Thymus (tissue), 11 donors: ENCODE results near the gene AKAP13. TPM values are rescaled to one million over a fixed set of nuclear protein-coding genes. Genes with fewer than 3 reads are reported as not detected.

Experiments used
- DNase-seq, 9 donors: peaks; one replicate each; pipeline ENCODE4 v3.0.0-alpha.2; 2013; ENCODE audit warnings: low spot score in 9 of 9, low read depth in 6 of 9, missing footprints in 1 of 9
- H3K27ac ChIP-seq, 2 donors: one replicate each; pipeline ENCODE4 v1.5.1; 2013; ENCODE audit warnings: control low read depth in 1 of 2, low read depth in 1 of 2, low read length in 1 of 2, mild to moderate bottlenecking in 1 of 2, moderate library complexity in 1 of 2
- H3K27me3 ChIP-seq, 2 donors: one replicate each; pipeline ENCODE4 v1.5.1; 2013; ENCODE audit warnings: low read length in 1 of 2; ENCODE audit not compliant: control insufficient read depth in 2 of 2, insufficient read depth in 1 of 2
- H3K36me3 ChIP-seq, 2 donors: one replicate each; pipeline ENCODE4 v1.5.1; 2013; ENCODE audit warnings: low read length in 1 of 2, mild to moderate bottlenecking in 1 of 2, moderate library complexity in 1 of 2; ENCODE audit not compliant: control insufficient read depth in 2 of 2, insufficient read depth in 2 of 2
- H3K4me1 ChIP-seq, 2 donors: one replicate each; pipeline ENCODE4 v1.5.1; 2013; ENCODE audit warnings: low read length in 2 of 2; ENCODE audit not compliant: control insufficient read depth in 2 of 2, insufficient read depth in 2 of 2
- H3K4me3 ChIP-seq, 2 donors: one replicate each; pipeline ENCODE4 v1.5.1; 2013; ENCODE audit warnings: low read length in 2 of 2, control low read depth in 1 of 2, mild to moderate bottlenecking in 1 of 2
- H3K9me3 ChIP-seq, 2 donors: one replicate each; pipeline ENCODE4 v1.5.1; 2013; ENCODE audit warnings: low read length in 1 of 2, mild to moderate bottlenecking in 1 of 2; ENCODE audit not compliant: control insufficient read depth in 2 of 2, insufficient read depth in 1 of 2
- WGBS: extraction: QIAGEN DNeasy Blood & Tissue Kit; methylation state at CpG from one replicate; pipeline ENCODE4 v1.1.7; 2013; 5-methylcytosine and 5-hydroxymethylcytosine counted together
- polyA plus RNA-seq: library from polyadenylated mRNA; stranded (reverse); fragments of 200-250 nt; gene quantifications from one replicate; pipeline ENCODE4 v1.2.3, GENCODE V29; 2013
- total RNA-seq: library from RNA; stranded (reverse); fragments of 120-200 nt; gene quantifications from one replicate; pipeline ENCODE4 v1.2.4, GENCODE V29; 2013
- donor health status: healthy.

AKAP13 gene
- total and polyA plus RNA-seq, 2 donors = 49.8 to 63.8 TPM

- no peak for DNase-seq
- no peak overlapping the region for H3K4me3 ChIP-seq
- H3K36me3 ChIP-seq = no peaks in the 10 kb centered on the region
- H3K27ac ChIP-seq = no peak overlapping the region
- H3K4me1 ChIP-seq = no peaks in the 10 kb centered on the region
- no peaks in the 10 kb centered on the region for H3K27me3 ChIP-seq
- WGBS = 45% methylated on average over 2 of the region's 2 CpGs
- no peaks in the 10 kb centered on the region for H3K9me3 ChIP-seq
These were observed 226.9 kb downstream of the AKAP13 start for GRCh38 chr15:85607141-85607806.

GRCh38 chr15:85607842-85608241 lies 227.4 kb downstream of the AKAP13 start:
- Histone ChIP-seq H3K4me3 (no peak overlapping the region), H3K27ac (no peak overlapping the region), H3K9me3 (no peaks in the 10 kb centered on the region), H3K27me3 (no peaks in the 10 kb centered on the region), H3K4me1 (no peaks in the 10 kb centered on the region), H3K36me3 (no peaks in the 10 kb centered on the region)
- DNase-seq = no peak
- 93% methylated on average over 1 of the region's 1 CpG for WGBS

GRCh38 chr15:85609492-85609891 lies 229.1 kb downstream of the AKAP13 start:
- H3K27ac ChIP-seq = no peak overlapping the region
- WGBS = 94% methylated on average over 3 of the region's 3 CpGs
- no peaks in the 10 kb centered on the region for H3K4me1 ChIP-seq
- no peak for DNase-seq
- no peaks in the 10 kb centered on the region for H3K9me3 ChIP-seq
- no peak overlapping the region for H3K4me3 ChIP-seq
- H3K27me3 ChIP-seq = no peaks in the 10 kb centered on the region
- H3K36me3 ChIP-seq = no peaks in the 10 kb centered on the region

DNA sequence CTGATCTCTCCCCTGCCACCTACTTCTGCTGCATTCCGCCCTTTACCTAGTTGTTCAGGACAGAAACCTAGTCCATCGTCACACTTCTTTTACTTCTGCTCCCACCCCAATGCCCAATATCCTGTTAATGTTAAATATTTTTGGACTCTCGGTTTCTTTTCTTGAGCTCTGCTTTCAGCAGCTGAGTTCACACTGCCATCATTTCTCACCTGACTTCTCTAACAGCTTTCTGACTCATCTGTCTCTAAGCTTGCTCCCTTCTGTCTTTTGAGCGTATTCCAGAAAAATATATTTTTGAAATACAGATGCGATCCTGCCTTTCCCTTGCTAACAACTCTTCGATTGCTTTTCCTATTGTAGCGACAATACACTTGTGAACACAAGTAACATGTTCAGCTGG lies 231.0 kb downstream of the AKAP13 start:
- no peaks in the 10 kb centered on the region for H3K4me1 ChIP-seq

DNA sequence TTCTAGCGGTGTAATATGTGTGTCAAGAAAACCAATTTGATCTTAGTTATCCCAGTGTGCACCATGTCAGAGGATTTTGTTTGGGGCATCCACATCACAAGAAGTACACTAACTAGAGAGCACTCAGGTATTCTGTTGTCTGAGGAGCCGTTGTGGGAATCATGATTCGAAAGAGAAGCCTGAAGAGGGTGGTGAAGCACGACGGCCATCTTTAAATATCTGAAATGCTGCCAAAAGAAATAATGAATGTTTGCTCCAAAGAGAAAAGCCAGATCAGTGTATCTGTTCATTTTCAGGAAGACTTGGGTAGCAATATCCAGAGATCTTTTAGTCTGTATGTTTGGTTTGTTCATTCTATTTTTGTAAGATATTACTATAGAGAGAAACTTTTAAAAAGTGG lies 233.7 kb downstream of the AKAP13 start:
- DNase-seq = no peak
- Histone ChIP-seq H3K4me1 (peaks cover 5 to 8% of the 10 kb centered on the region in 2 donors), H3K4me3 (no peak overlapping the region), H3K9me3 (no peaks in the 10 kb centered on the region), H3K27ac (no peak overlapping the region), H3K27me3 (no peaks in the 10 kb centered on the region), H3K36me3 (no peaks in the 10 kb centered on the region)
- 93% methylated on average over 5 of the region's 5 CpGs for WGBS

More for the DNA sequence above, 231.0 kb downstream of the AKAP13 start:
- Histone ChIP-seq H3K27ac (no peak overlapping the region), H3K4me3 (no peak overlapping the region), H3K27me3 (no peaks in the 10 kb centered on the region), H3K9me3 (no peaks in the 10 kb centered on the region), H3K36me3 (no peaks in the 10 kb centered on the region)
- WGBS = 98% methylated on average over 7 of the region's 7 CpGs
- no peak for DNase-seq

DNA sequence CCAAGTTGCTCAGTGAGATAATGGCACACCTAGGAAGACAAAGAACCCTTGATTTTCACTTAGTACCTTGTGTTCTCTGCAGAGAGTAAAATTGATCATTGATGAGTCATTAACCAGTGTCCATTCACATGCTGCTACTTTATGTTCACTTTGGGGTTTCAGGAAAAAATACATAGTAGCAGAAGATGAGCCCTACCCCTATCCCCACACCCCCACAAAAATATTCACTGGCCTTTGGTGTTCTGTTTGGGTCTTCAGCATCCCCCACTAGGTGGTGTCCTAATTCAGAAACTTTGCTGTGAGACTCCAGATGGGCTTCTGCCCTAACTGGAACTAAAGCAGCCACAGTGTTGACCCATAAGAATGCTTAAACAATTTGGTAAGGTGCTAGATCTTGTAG lies 235.5 kb downstream of the AKAP13 start:
- H3K27ac ChIP-seq = no peak overlapping the region

GRCh38 chr15:85616549-85617110 lies 236.2 kb downstream of the AKAP13 start:
- Histone ChIP-seq H3K4me1 (peaks cover 25 to 28% of the 10 kb centered on the region in 2 donors), H3K27me3 (no peaks in the 10 kb centered on the region), H3K4me3 (no peak overlapping the region), H3K36me3 (no peaks in the 10 kb centered on the region), H3K27ac (peak overlapping the region in 1 of 2 donors; percentile 26), H3K9me3 (no peaks in the 10 kb centered on the region)
- DNase-seq = no peak

More for the DNA sequence above, 235.5 kb downstream of the AKAP13 start:
- no peak overlapping the region for H3K4me3 ChIP-seq
- no peaks in the 10 kb centered on the region for H3K27me3 ChIP-seq
- H3K36me3 ChIP-seq = no peaks in the 10 kb centered on the region
- no peaks in the 10 kb centered on the region for H3K9me3 ChIP-seq
- H3K4me1 ChIP-seq = peaks cover 23 to 25% of the 10 kb centered on the region in 2 donors
- DNase-seq = peak in 4 of 9 donors; percentile 27 to 67 (median 42)

DNA sequence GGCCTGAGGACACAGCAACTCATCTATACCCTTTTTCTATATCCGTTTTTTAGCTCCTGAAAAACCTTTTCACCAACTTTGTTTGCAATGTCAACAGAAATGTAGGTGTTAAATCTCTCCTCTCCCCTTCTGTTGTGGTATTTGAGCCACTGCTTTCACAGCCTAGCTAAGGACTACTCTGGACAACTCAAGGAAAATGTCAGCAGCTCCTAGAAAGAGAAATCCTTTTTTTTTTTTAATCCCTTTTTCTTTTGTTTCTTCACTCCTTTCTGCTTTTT lies 237.8 kb downstream of the AKAP13 start:
- Histone ChIP-seq H3K4me1 (peaks cover 25 to 28% of the 10 kb centered on the region in 2 donors), H3K9me3 (no peaks in the 10 kb centered on the region), H3K27ac (peak overlapping the region in 1 of 2 donors; percentile 72), H3K36me3 (no peaks in the 10 kb centered on the region), H3K4me3 (no peak overlapping the region), H3K27me3 (no peaks in the 10 kb centered on the region)
- WGBS = 88% methylated on average over 1 of the region's 1 CpG
- no peak for DNase-seq

DNA sequence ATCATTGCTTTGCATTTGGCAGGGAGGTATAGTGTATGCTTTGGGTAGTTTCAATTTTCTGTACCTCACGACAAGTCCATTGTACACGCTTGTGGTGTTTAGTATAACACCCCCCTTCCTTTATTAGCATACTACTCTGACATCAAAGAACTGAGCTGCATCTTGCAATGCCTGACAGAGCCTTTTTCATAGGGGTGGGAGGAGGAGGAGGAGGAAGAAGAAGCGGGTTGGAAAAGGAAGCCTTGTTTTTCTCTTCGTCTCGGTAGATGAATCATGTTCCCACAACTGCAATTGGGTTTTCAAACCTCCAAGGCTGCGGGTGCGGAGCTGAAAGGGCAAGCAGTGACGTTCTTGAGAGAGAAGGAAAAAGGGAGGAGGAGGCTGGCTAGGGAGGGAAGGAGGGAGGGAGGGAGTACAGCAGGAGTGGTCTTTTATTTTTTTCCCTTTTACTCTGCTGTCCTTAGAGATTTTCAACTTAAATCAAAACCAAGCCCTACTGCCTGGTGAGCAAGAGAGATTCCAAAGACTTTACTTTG lies 238.6 kb downstream of the AKAP13 start:
- H3K27ac ChIP-seq = peak overlapping the region; percentile 36 to 72
- H3K4me3 ChIP-seq = peak overlapping the region in 1 of 2 donors; percentile 6
- peaks cover 32 to 33% of the 10 kb centered on the region in 2 donors for H3K4me1 ChIP-seq
- no peaks in the 10 kb centered on the region for H3K9me3 ChIP-seq
- WGBS = 1% methylated on average over 8 of the region's 8 CpGs
- H3K27me3 ChIP-seq = no peaks in the 10 kb centered on the region
- peak in 4 of 9 donors; percentile 34 to 58 (median 37) for DNase-seq
- H3K36me3 ChIP-seq = no peaks in the 10 kb centered on the region
